ENCODE results near the gene AXDND1.
A peak's percentile ranks its signal among the peaks of the same experiment; 100 is the strongest.
"Not testable (repeated sequence)": the region's sequence is repeated elsewhere in the genome, so short reads cannot be mapped to it uniquely, and the experiment has no call there.

The AXDND1 gene

GRCh38 chr1:179518544-179518943 is 152.8 kb downstream of the AXDND1 start:
- H3K27ac ChIP-seq (ENCODE audit: low read depth, low read length); H3K27me3 ChIP-seq (ENCODE audit: control insufficient read depth, insufficient read depth, low read length); H3K9ac ChIP-seq (ENCODE audit: low read length); H3K9me3 ChIP-seq (ENCODE audit: control insufficient read depth, insufficient read depth, low read depth, low read length); H3K36me3 ChIP-seq (ENCODE audit: control insufficient read depth, insufficient read depth, low read length); H3K4me3 ChIP-seq (ENCODE audit: low read depth, low read length); H3K4me1 ChIP-seq (ENCODE audit: control insufficient read depth, insufficient read depth, low read length): not testable (repeated sequence)

- Histone ChIP-seq H3K27me3 (ENCODE audit: control insufficient read depth, insufficient read depth, low read length) (no peaks in the 10 kb centered on the region), H3K4me3 (ENCODE audit: low read depth, low read length) (peak overlapping the region; percentile 21; the same call in 1 of the 2 replicates), H3K9me3 (ENCODE audit: control insufficient read depth, insufficient read depth, low read depth, low read length) (peaks cover 7% of the 10 kb centered on the region; the same call in 1 of the 2 replicates), H3K4me1 (ENCODE audit: control insufficient read depth, insufficient read depth, low read length) (peaks cover 24% of the 10 kb centered on the region), H3K27ac (ENCODE audit: low read depth, low read length) (peak overlapping the region; percentile 87), H3K9ac (ENCODE audit: low read length) (no peak overlapping the region), H3K36me3 (ENCODE audit: control insufficient read depth, insufficient read depth, low read length) (no peaks in the 10 kb centered on the region)
These were observed 163.9 kb downstream of the AXDND1 start for GRCh38 chr1:179529482-179530195.

GRCh38 chr1:179530352-179530751 is 164.6 kb downstream of the AXDND1 start:
- Histone ChIP-seq H3K27ac (ENCODE audit: low read depth, low read length) (peak overlapping the region; percentile 87), H3K4me1 (ENCODE audit: control insufficient read depth, insufficient read depth, low read length) (peaks cover 24% of the 10 kb centered on the region), H3K27me3 (ENCODE audit: control insufficient read depth, insufficient read depth, low read length) (no peaks in the 10 kb centered on the region), H3K4me3 (ENCODE audit: low read depth, low read length) (no peak overlapping the region), H3K36me3 (ENCODE audit: control insufficient read depth, insufficient read depth, low read length) (no peaks in the 10 kb centered on the region), H3K9me3 (ENCODE audit: control insufficient read depth, insufficient read depth, low read depth, low read length) (peaks cover 7% of the 10 kb centered on the region; the same call in 1 of the 2 replicates), H3K9ac (ENCODE audit: low read length) (no peak overlapping the region)

DNA sequence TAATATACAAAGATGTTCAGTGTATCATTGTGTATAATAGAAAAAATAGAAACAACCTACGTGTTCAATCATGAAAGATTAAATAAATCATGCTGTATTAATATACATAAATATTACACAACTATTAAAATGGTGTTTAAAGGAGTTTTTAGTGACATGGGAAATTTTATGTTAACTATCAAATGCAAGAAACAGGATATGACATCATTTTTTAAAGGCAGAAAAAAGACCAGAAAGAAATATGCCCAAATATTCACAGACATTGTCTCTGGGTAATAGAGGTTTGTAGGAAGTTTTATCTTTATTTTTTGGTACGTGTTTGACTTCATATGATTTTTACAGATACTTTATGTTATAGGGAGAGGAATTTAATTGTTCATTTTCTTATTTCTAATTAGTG is 176.0 kb downstream of the AXDND1 start:
- Histone ChIP-seq H3K4me3 (ENCODE audit: low read depth, low read length) (no peak overlapping the region), H3K9me3 (ENCODE audit: control insufficient read depth, insufficient read depth, low read depth, low read length) (peaks cover 11% of the 10 kb centered on the region; the same call in 1 of the 2 replicates), H3K27ac (ENCODE audit: low read depth, low read length) (no peak overlapping the region), H3K4me1 (ENCODE audit: control insufficient read depth, insufficient read depth, low read length) (no peaks in the 10 kb centered on the region), H3K9ac (ENCODE audit: low read length) (no peak overlapping the region), H3K36me3 (ENCODE audit: control insufficient read depth, insufficient read depth, low read length) (no peaks in the 10 kb centered on the region), H3K27me3 (ENCODE audit: control insufficient read depth, insufficient read depth, low read length) (no peaks in the 10 kb centered on the region)

DNA sequence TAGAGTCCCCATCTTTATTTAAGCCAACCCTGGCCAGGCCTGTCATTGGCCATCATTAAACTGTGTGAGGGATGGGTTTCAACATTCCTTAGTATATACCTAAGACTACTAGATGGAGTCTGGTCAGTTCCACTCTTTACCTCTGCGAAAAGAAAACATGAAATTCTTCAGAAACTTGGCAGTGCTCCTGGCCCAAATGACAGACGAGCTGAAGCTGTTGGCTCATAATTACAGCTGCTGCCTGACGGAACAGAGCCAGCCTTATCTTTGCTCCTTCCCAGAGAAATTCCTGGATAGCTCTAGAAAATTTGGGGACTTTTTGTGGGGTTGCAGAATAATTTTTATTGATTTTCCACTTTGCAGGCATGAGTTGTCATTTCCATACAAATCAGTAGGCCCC is 179.6 kb downstream of the AXDND1 start:
- Histone ChIP-seq H3K27me3 (ENCODE audit: control insufficient read depth, insufficient read depth, low read length) (no peaks in the 10 kb centered on the region), H3K36me3 (ENCODE audit: control insufficient read depth, insufficient read depth, low read length) (no peaks in the 10 kb centered on the region), H3K9me3 (ENCODE audit: control insufficient read depth, insufficient read depth, low read depth, low read length) (peaks cover 8% of the 10 kb centered on the region; the same call in 1 of the 2 replicates), H3K4me3 (ENCODE audit: low read depth, low read length) (no peak overlapping the region), H3K27ac (ENCODE audit: low read depth, low read length) (no peak overlapping the region), H3K4me1 (ENCODE audit: control insufficient read depth, insufficient read depth, low read length) (no peaks in the 10 kb centered on the region), H3K9ac (ENCODE audit: low read length) (no peak overlapping the region)

GRCh38 chr1:179547021-179547535 is 181.3 kb downstream of the AXDND1 start:
- H3K36me3 ChIP-seq (ENCODE audit: control insufficient read depth, insufficient read depth, low read length) = no peaks in the 10 kb centered on the region
- no peak overlapping the region for H3K27ac ChIP-seq (ENCODE audit: low read depth, low read length)
- peaks cover 7% of the 10 kb centered on the region; the same call in 1 of the 2 replicates for H3K4me1 ChIP-seq (ENCODE audit: control insufficient read depth, insufficient read depth, low read length)
- no peaks in the 10 kb centered on the region for H3K9me3 ChIP-seq (ENCODE audit: control insufficient read depth, insufficient read depth, low read depth, low read length)
- no peaks in the 10 kb centered on the region for H3K27me3 ChIP-seq (ENCODE audit: control insufficient read depth, insufficient read depth, low read length)
- H3K9ac ChIP-seq (ENCODE audit: low read length) = no peak overlapping the region
- no peak overlapping the region for H3K4me3 ChIP-seq (ENCODE audit: low read depth, low read length)

DNA sequence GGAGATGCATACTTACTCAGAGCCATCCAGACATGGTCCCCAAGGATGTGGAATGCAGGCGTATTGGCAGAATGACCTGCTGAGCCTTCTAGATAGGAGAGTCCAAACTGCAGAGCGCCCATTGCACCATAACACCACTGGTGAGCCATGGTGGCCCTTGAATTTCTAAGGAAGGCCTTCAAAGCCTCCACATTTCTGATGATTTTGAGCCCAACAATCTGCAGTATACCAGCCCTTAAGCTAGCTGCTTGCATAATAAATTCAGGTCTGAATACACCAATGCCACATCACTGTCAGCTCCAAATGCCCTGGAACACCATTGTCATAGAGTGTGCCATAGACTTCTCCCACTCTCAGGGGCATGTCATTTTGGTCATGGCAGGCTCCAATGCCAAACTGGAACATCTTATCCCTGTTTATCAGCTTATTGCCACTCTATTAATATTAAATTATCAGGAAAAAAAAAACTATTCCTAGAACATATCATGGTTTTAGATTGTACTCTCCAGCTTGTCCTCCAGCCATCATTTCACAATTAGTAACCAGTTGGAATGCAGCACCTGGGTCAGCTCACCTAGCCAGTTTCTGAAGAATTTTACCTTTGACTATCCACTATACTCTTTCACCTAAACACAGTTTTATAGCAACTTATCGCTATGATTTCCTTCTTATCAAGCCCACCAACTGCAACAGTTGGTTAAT is 183.0 kb downstream of the AXDND1 start:
- Histone ChIP-seq H3K4me3 (ENCODE audit: low read depth, low read length) (no peak overlapping the region), H3K36me3 (ENCODE audit: control insufficient read depth, insufficient read depth, low read length) (no peaks in the 10 kb centered on the region), H3K9ac (ENCODE audit: low read length) (no peak overlapping the region), H3K27me3 (ENCODE audit: control insufficient read depth, insufficient read depth, low read length) (no peaks in the 10 kb centered on the region), H3K9me3 (ENCODE audit: control insufficient read depth, insufficient read depth, low read depth, low read length) (no peaks in the 10 kb centered on the region), H3K4me1 (ENCODE audit: control insufficient read depth, insufficient read depth, low read length) (peaks cover 7% of the 10 kb centered on the region; the same call in 1 of the 2 replicates), H3K27ac (ENCODE audit: low read depth, low read length) (no peak overlapping the region)

DNA sequence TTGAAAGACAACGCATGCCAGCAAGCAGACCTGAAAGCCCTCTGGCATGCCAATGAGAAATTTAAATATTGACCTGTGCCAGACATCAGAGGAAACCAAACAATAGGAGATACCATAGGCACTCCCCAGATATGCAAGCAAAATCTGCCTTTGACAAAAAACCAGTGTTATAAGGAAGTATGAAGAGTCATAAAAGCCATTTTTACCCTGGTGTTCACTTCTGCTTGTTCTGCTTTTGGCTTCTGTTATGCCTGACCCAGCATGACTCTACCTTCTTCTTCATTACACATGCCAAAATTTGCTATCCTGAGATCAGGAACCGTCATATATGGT is 183.6 kb downstream of the AXDND1 start:
- Histone ChIP-seq H3K4me3 (ENCODE audit: low read depth, low read length) (no peak overlapping the region), H3K9me3 (ENCODE audit: control insufficient read depth, insufficient read depth, low read depth, low read length) (no peaks in the 10 kb centered on the region), H3K36me3 (ENCODE audit: control insufficient read depth, insufficient read depth, low read length) (no peaks in the 10 kb centered on the region), H3K27ac (ENCODE audit: low read depth, low read length) (no peak overlapping the region), H3K4me1 (ENCODE audit: control insufficient read depth, insufficient read depth, low read length) (peaks cover 7% of the 10 kb centered on the region; the same call in 1 of the 2 replicates), H3K27me3 (ENCODE audit: control insufficient read depth, insufficient read depth, low read length) (no peaks in the 10 kb centered on the region), H3K9ac (ENCODE audit: low read length) (no peak overlapping the region)

DNA sequence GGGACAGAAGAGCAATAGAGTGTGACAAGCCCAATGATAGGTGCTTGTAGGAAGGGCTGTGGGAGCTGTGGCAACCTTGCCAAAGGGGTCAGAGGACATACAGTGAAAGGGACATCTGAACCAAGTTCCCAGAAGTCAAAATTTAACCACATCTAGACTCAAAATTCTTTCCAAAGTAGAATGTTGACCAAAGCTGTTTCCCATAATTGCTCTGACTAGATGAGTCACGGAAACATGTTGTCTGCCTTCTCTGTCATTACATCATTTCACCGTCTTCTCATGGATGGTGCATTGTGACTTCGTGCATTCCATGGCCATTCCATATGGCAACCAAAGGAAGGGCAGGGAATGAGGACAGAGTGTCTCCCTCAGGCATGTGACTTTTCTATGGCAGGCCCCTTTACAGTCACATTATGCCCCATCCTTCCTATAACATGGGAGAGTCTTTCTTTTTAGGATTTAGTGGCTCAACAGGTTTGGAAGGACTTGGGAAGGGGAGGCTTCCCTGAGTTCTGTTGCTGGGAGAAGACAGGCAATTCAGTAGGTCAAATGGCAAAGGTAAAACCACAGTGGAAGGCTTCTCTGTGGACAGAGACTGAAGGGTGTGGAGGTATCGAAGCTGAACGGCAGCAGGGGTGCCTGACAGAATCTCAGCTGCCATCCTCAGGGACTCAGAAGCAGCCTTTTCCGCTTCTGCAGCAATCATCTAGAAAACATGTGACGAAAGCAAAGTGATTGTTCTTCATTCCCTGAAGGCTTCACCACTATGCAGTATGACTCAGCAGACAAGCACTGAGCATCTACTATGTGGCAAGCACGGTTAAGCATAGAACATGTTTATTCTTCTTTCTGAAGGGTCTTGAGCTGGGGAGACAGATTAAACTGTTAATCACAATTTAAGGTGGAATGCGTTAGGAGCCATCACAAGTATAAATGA is 185.2 kb downstream of the AXDND1 start:
- Histone ChIP-seq H3K27ac (ENCODE audit: low read depth, low read length) (no peak overlapping the region), H3K27me3 (ENCODE audit: control insufficient read depth, insufficient read depth, low read length) (no peaks in the 10 kb centered on the region), H3K4me1 (ENCODE audit: control insufficient read depth, insufficient read depth, low read length) (peaks cover 7% of the 10 kb centered on the region; the same call in 1 of the 2 replicates), H3K4me3 (ENCODE audit: low read depth, low read length) (no peak overlapping the region), H3K9ac (ENCODE audit: low read length) (no peak overlapping the region), H3K9me3 (ENCODE audit: control insufficient read depth, insufficient read depth, low read depth, low read length) (no peaks in the 10 kb centered on the region), H3K36me3 (ENCODE audit: control insufficient read depth, insufficient read depth, low read length) (no peaks in the 10 kb centered on the region)

- Histone ChIP-seq H3K9ac (ENCODE audit: low read length) (no peak overlapping the region), H3K27ac (ENCODE audit: low read depth, low read length) (no peak overlapping the region), H3K9me3 (ENCODE audit: control insufficient read depth, insufficient read depth, low read depth, low read length) (no peaks in the 10 kb centered on the region), H3K4me3 (ENCODE audit: low read depth, low read length) (no peak overlapping the region), H3K27me3 (ENCODE audit: control insufficient read depth, insufficient read depth, low read length) (no peaks in the 10 kb centered on the region), H3K36me3 (ENCODE audit: control insufficient read depth, insufficient read depth, low read length) (no peaks in the 10 kb centered on the region), H3K4me1 (ENCODE audit: control insufficient read depth, insufficient read depth, low read length) (peaks cover 7% of the 10 kb centered on the region; the same call in 1 of the 2 replicates)
These were observed 188.7 kb downstream of the AXDND1 start for GRCh38 chr1:179554427-179554826.
